Neural cell (in vitro differentiated cells): ENCODE results near the gene CEP97. TPM values are rescaled to one million over a fixed set of nuclear protein-coding genes. Genes with fewer than 3 reads are reported as not detected.

Experiments used
- H2AFZ ChIP-seq: fragments of 200-600, 300-800 bp; sonication (generic), shearing (Covaris generic); 2 replicates; pipeline ENCODE4 v1.6.0; 2014; ENCODE audit warnings: low read depth, mild to moderate bottlenecking, antibody characterized with exemption, low read length, moderate library complexity
- H3F3A ChIP-seq: fragments of 200-600 bp; shearing (Covaris generic); 2 replicates; pipeline ENCODE4 v1.6.1; 2016; ENCODE audit warnings: mild to moderate bottlenecking, moderate library complexity, mixed read lengths, antibody characterized with exemption, low read length; ENCODE audit not compliant: insufficient read depth, poor library complexity, severe bottlenecking
- H3K27ac ChIP-seq: fragments of 200-600, 300-800 bp; sonication (generic), shearing (Covaris generic); 2 replicates; pipeline ENCODE4 v1.5.1; 2014; ENCODE audit warnings: mild to moderate bottlenecking, low read length, moderate library complexity
- H3K27me3 ChIP-seq: fragments of 300-800, 200-600 bp; sonication (generic), shearing (Covaris generic); 2 replicates; pipeline ENCODE4 v1.6.0; 2014; ENCODE audit warnings: mild to moderate bottlenecking, low read depth, low read length, moderate library complexity; ENCODE audit not compliant: insufficient read depth
- H3K36me3 ChIP-seq: fragments of 300-800, 200-600 bp; sonication (generic), shearing (Covaris generic); 2 replicates; pipeline ENCODE4 v1.5.1; 2014; ENCODE audit warnings: mild to moderate bottlenecking, antibody characterized with exemption, low read length, moderate library complexity; ENCODE audit not compliant: insufficient read depth
- H3K4me2 ChIP-seq: fragments of 300-800, 200-600 bp; sonication (generic), shearing (Covaris generic); 2 replicates; pipeline ENCODE4 v1.6.0; 2014; ENCODE audit warnings: mild to moderate bottlenecking, low read length
- H3K4me3 ChIP-seq: fragments of 300-800, 200-600 bp; sonication (generic), shearing (Covaris generic); 2 replicates; pipeline ENCODE4 v1.5.1; 2014; ENCODE audit warnings: mild to moderate bottlenecking, low read length, moderate library complexity
- H3K79me2 ChIP-seq: fragments of 200-600 bp; shearing (Covaris generic); replicated peaks from 2 replicates; pipeline ENCODE4 v1.6.0; 2014; ENCODE audit warnings: mild to moderate bottlenecking, low read length, moderate library complexity; ENCODE audit not compliant: insufficient read depth
- H3K9ac ChIP-seq: fragments of 300-800, 200-600 bp; sonication (generic), shearing (Covaris generic); 2 replicates; pipeline ENCODE4 v1.6.1; 2016; ENCODE audit warnings: mild to moderate bottlenecking, low read length, mixed read lengths
- H3K9me2 ChIP-seq: fragments of 200-600 bp; shearing (Covaris generic); 2 replicates; pipeline ENCODE4 v1.6.1; 2016; ENCODE audit warnings: mild to moderate bottlenecking, low read length, mixed read lengths; ENCODE audit not compliant: insufficient read depth
- H3K9me3 ChIP-seq: fragments of 200-600, 300-800 bp; sonication (generic), shearing (Covaris generic); 2 replicates; pipeline ENCODE4 v1.6.1; 2016; ENCODE audit warnings: mild to moderate bottlenecking, mixed run types, low read length, moderate library complexity, mixed read lengths
- H4K20me1 ChIP-seq: fragments of 200-600 bp; shearing (Covaris generic); 2 replicates; pipeline ENCODE4 v1.6.1; 2016; ENCODE audit warnings: mild to moderate bottlenecking, mixed run types; ENCODE audit not compliant: insufficient read depth
- CTCF ChIP-seq: fragments of 450-650 bp; IDR thresholded peaks from 2 replicates; pipeline ENCODE4 v1.5.1; 2014; ENCODE audit warnings: antibody characterized with exemption, mild to moderate bottlenecking, moderate library complexity; ENCODE audit not compliant: poor library complexity, severe bottlenecking
- EP300 ChIP-seq: fragments of 450-650 bp; conservative IDR thresholded peaks from 2 replicates; pipeline ENCODE4 v1.6.1; 2014; ENCODE audit warnings: antibody characterized with exemption, mild to moderate bottlenecking, moderate library complexity; ENCODE audit not compliant: poor library complexity, severe bottlenecking
- EZH2 ChIP-seq: fragments of 200-600, 300-800 bp; shearing (Covaris generic), sonication (generic); IDR thresholded peaks from 2 replicates; pipeline ENCODE4 v1.6.1; 2014; ENCODE audit warnings: antibody characterized with exemption, low read length, borderline replicate concordance, mild to moderate bottlenecking; ENCODE audit not compliant: insufficient read depth, poor library complexity, severe bottlenecking
- MXI1 ChIP-seq: fragments of 450-650 bp; conservative IDR thresholded peaks from 2 replicates; pipeline ENCODE4 v1.6.1; 2014; ENCODE audit warnings: antibody characterized with exemption, mild to moderate bottlenecking; ENCODE audit not compliant: poor library complexity, severe bottlenecking
- POLR2AphosphoS5 ChIP-seq: IDR thresholded peaks from 2 replicates; pipeline ENCODE4 v1.6.1; 2012
- RAD21 ChIP-seq: fragments of 450-650 bp; conservative IDR thresholded peaks from 2 replicates; pipeline ENCODE4 v1.6.1; 2014; ENCODE audit warnings: antibody characterized with exemption, mild to moderate bottlenecking, moderate library complexity
- REST ChIP-seq: IDR thresholded peaks from 2 replicates; pipeline ENCODE4 v1.6.1; 2012; ENCODE audit warnings: borderline replicate concordance
- SMC3 ChIP-seq: fragments of 450-650 bp; conservative IDR thresholded peaks from 2 replicates; pipeline ENCODE4 v1.6.1; 2014; ENCODE audit warnings: antibody characterized with exemption, mild to moderate bottlenecking, moderate library complexity; ENCODE audit not compliant: poor library complexity
- TAF1 ChIP-seq: IDR thresholded peaks from 2 replicates; pipeline ENCODE4 v1.6.1; 2012; ENCODE audit warnings: low read depth
- polyA plus RNA-seq: library from polyadenylated mRNA; depleted of rRNA; stranded (reverse); fragments of >200 nt; gene quantifications from 2 replicates; pipeline ENCODE4 v1.2.3, GENCODE V29; 2014

CEP97 gene
- polyA plus RNA-seq, 1 donor from 2014 or later = 52.9 TPM

GRCh38 chr3:101685050-101685400, 39.4 kb upstream of the CEP97 start:
- Histone ChIP-seq H3F3A (no peaks in the 10 kb centered on the region), H3K4me2 (peak overlapping the region; percentile 86), H3K27ac (peak overlapping the region; percentile 98), H4K20me1 (no peaks in the 10 kb centered on the region), H2AFZ (no peak overlapping the region), H3K9me3 (no peaks in the 10 kb centered on the region), H3K36me3 (peaks cover 11% of the 10 kb centered on the region), H3K79me2 (peaks cover 42% of the 10 kb centered on the region), H3K9me2 (no peaks in the 10 kb centered on the region), H3K27me3 (no peaks in the 10 kb centered on the region), H3K9ac (peak overlapping the region; percentile 97), H3K4me3 (peak overlapping the region; percentile 91)
- no peak for TF ChIP-seq MXI1
- TF ChIP-seq POLR2AphosphoS5 = no peak
- TF ChIP-seq EP300 = no peak
- TF ChIP-seq REST = no peak
- TF ChIP-seq SMC3 = no peak
- no peak for TF ChIP-seq CTCF
- no peak for TF ChIP-seq EZH2

GRCh38 chr3:101685870-101686307, 38.5 kb upstream of the CEP97 start:
- TF ChIP-seq EZH2 = no peak
- TF ChIP-seq SMC3 = no peak
- no peak for TF ChIP-seq TAF1
- TF ChIP-seq MXI1 = no peak
- TF ChIP-seq REST = no peak
- no peak for TF ChIP-seq RAD21
- no peak for TF ChIP-seq CTCF
- TF ChIP-seq EP300 = no peak
- TF ChIP-seq POLR2AphosphoS5 = no peak

More at GRCh38 chr3:101685870-101686307, 38.5 kb upstream of the CEP97 start:
- Histone ChIP-seq H3K27ac (peak overlapping the region; percentile 98), H3K9me2 (no peaks in the 10 kb centered on the region), H3K79me2 (peaks cover 42% of the 10 kb centered on the region), H2AFZ (peak overlapping the region; percentile 92), H3F3A (no peaks in the 10 kb centered on the region), H3K9ac (peak overlapping the region; percentile 97), H3K36me3 (peaks cover 2% of the 10 kb centered on the region), H3K4me3 (peak overlapping the region; percentile 91), H3K4me2 (peak overlapping the region; percentile 86), H3K27me3 (no peaks in the 10 kb centered on the region), H4K20me1 (no peaks in the 10 kb centered on the region), H3K9me3 (no peaks in the 10 kb centered on the region)
